HG03135 (cell line): Measurements from ENCODE around the gene ZC3H8.
"Not testable (repeated sequence)": the region's sequence is repeated elsewhere in the genome, so short reads cannot be mapped to it uniquely, and the experiment has no call there.

ENCODE experiments used
- ATAC-seq: cut with Tn5 transposase; IDR thresholded peaks from one replicate; pipeline ENCODE4 v1.9.1; 2021; ENCODE audit warnings: mild to moderate bottlenecking, moderate library complexity; ENCODE audit not compliant: unreplicated experiment

The ZC3H8 gene

DNA sequence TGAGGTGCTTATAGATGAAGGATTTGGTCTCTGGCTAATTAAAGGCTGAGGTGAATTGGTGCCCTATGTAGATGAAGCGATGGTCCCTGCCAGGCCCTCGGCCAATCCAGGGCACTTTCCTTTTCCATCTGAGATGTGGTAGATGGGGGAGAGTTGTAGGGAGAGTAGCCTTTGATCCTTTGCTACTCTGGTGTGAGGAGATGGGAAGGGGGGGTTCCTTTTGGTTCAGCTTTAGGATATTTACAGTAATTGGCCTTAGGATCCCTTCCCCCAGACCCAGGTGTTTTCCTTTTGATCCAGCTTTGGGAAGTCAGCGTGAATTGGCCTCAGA is 5.4 kb upstream of the ZC3H8 start:
- no peak for ATAC-seq

DNA sequence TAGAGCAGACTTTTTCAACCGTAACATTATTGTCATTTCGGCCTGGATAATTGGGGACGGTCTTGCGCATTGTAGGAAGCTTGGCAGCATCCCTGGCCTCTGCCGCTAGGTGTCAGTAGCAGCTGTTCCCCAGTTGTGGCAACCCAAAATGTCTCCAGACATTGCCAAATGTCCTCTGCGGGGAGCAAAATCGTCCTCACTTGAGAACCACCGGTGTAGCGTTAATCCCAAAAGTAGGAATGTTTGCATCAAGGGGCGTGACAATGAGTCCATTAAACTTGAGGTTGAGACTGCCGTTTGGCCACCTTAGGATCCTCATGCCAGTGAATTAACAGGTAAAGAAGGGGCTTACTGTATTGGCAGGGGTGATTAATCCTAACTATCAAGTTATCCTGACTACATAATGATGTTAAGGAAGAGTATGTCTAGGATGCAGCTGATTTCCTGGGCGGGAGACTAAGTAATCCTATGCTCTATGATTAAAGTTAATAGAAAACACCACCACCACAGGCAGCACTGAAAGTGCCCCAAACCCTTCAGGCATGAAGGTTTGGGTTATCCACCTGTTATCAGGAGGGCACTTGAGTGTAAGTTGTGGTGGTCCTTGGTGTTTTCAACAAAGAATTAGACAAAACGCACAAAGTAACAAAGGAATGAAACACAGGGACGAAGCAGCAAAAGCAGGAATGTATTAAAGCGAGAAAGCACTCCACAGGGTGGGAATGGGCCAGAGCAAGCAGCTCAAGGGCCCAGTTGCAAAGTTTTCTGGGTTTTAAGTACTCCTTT is 4.9 kb upstream of the ZC3H8 start:
- ATAC-seq: no peak

DNA sequence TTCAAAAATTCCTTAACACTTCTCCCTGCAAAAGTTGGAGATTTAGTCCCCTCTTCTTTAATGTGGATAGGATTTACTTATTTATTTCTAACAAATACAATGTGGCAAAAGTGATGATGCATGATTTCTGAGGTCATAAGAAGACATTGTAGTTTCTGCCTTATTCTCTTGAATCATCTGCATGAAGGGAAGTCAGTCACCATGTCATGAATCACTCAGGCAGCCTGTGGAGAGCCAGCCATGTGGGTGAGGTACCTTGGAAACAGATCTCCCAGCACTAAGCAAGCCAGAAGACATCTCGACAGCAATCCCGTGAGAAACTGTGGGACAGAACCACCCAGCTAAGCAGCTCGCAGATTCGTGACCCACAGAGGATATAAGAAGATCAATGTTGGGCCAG is 2.7 kb upstream of the ZC3H8 start:
- no peak for ATAC-seq

DNA sequence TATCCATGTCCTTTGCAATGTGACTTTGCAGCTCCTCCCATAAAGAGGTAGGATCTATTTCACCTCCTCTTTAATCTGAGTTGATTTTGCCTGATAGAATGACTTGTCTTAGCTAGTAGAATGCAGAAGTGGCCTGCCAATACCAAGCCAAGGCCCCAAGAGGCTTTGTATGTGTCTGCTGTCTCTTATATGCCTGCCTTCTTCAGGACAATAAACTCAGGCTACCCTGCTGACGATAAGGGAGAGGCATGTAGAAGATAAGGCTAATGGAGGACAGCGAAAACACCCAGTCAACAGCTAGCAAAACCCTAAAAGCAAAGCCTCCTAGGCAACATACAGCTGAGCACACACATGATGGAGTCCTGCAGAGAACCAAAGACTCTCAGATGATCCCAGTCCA is 1.8 kb upstream of the ZC3H8 start:
- ATAC-seq: no peak

DNA sequence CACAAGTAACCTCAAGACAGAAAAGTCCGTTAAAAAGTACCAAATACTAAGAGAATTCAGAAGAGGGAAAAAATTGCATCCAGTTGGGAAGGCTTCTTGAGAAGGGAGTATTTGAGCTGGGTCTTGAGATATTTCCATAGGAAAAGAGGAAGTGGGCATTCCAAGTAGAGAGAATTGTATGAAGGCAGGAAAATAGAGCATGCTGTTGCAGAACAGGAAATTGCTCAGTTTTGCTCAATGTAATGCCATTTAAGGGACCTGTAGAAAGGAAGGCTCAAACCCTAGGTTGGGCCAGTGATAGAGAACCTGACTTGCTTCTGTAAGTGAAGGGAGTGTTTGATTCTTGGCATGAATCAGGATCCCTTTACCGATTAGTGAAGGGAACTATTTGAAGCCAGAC is 1.0 kb upstream of the ZC3H8 start:
- no peak for ATAC-seq

DNA sequence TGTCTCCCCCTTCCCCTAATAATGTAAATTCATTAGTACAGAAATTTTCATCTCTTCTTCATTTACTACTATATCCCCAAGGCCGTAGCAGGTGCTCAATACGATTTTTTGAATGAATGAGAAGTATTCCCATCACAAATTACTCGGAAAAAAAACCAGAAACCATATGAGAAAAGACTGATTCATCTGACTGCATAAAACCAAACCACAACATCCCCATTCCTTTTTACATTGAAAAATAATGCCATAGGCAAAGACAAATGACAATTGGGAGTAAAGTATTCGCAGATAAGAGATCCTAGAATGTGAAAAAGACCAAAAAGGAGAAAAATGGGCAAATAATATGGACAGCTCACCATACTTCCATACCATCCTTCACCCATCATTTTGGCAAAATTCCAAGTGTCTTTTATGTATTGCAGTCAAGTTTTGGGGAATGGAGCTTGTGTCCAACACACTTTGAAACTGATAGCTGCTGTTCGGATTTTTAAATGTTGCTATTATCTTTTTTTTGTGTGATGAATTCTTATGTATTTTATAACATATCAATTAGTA is 1.5 kb downstream of the ZC3H8 start:
- ATAC-seq: no peak

DNA sequence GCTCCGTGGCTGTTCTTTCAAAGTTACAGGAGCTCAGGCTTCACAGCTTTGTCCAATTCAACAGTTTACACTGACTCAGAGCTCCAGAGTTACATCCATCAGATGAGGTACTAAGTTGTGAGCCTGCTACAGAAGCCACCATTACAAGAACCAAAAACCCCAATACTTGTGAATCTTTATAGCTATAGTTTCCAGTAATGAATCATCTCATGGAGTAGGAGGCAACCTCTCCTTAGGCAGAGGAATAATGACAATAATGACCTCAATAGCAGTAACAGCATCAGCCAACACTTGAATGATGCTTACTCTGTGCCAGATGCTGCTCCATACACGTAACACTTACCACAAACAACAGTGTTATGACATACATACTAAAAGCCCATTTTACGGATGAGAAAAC is 3.6 kb downstream of the ZC3H8 start:
- ATAC-seq: no peak

DNA sequence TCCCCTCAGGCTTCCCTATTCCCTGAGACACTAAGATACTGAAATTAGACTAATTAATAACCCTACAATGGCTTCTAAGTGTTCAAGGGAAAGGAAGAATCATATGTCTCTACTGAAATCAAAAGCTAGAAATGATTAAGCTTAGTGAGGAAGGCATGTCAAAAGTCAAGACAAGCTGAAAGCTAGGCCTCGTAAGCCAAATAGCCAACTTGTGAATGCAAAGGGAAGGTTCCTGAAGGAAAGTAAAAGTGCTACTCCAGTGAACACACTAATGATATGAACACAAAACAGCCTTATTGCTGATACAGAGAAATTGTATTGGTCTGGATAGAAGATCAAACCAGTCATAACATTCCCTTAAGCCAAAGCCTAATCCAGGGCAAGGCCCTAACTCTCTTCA is 10.0 kb downstream of the ZC3H8 start:
- ATAC-seq: no peak

DNA sequence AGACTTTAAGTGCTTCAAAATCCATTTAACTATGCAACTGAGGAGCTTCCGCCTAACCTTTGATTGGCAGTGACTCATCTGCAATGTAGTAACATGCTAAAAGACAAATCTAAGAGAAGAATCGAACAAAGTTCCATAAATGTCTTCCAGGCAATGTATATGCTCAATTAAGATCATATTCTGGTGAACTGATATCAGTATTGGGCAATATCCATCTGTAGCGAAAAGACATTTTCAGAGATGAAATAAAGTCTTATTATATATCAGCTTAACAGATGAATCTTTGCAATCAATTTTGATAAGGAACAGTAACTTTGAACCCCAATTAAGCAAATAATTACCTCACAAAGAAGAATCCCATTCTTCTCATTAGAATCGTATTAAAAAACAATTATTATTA is 11.6 kb downstream of the ZC3H8 start:
- ATAC-seq: no peak

DNA sequence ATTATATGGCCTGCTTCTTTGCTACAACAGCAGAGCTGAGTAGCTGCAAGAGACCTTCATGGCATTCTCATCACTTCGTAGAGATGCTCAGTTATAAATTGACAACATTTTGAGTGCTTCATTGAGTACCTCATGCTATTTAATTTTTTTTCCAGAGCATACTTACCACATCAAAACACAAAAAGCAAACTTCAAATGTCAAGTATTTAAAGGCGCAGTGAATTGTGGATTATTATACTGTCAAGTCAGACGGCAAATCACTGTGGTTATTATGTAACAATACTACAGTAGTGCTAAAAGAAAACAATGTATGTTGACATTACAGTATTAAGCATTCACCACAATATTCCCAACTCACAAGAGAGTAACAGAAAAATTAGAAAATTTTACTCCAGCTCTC is 12.5 kb downstream of the ZC3H8 start:
- ATAC-seq: no peak

DNA sequence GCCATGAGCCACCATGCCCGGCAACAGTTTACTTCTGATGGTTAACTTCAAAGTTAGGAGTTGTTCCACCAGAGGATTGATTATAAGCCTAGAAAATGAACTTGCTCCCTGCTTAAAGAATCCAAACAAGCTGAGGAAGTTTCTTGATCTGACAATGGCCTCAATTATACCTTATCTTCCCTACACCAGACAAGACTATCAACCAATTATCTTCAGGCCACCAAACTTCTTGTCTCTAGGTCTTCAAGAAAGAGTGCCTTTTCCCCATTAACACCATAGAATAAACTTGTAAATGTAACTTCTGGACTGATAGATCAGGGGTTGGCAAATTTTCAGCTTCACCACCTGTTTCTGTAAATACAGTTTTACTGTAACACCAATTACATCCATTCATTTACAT is 15.0 kb downstream of the ZC3H8 start:
- ATAC-seq: no peak

DNA sequence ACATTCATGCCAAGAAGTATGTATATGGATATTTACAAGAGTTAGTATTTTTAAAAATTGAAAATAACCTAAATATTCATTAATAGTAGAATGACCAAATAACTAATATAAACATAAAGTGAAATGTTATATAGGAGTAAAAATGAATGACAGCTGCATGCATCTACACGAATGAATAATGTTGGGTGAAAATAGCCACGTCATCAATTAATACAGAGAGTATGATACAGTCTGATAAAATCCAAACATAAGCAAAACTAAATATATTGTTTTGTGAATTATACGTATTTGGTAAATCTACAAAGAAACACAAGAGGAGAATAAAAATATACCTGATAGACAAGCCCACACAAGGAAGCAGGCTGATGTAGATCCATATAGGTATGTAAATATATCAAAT is 24.5 kb downstream of the ZC3H8 start:
- no peak for ATAC-seq

DNA sequence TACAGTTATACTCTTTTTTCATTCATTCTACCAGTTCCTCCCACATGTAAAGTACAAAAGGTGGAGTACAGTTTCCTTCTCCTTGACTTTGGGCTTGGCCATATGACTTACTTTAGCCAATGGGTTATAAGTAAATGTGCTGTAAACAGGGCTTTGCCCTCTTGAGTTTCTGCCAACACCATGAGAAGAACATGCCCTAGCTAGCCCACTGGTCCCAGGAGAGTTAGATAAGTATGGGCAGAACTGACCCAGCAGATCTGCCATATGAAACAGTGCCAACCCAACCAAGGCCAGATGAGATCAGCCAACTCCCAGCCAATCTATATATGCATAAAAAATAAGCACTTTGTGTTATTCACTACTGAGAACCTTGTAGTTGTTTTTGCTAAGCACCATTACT is 25.5 kb downstream of the ZC3H8 start:
- no peak for ATAC-seq

DNA sequence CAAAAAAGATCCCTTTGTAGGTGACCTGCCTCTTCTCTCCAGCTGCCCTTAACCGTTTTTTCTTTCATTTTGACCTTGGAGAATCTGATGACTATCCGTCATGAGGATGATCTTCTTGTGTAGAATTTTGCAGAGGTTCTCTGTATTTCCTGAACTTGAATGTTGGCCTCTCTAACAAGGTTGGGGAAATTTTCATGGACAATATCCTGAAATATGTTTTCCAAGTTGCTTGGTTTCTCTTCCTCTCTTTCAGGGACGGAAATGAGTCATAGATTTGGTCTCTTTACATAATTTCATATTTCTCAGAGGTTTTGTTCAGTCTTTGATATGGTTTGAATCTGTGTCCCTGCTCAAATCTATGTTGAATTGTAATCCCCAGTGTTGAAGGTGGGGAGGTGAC is 34.0 kb downstream of the ZC3H8 start:
- no peak for ATAC-seq

DNA sequence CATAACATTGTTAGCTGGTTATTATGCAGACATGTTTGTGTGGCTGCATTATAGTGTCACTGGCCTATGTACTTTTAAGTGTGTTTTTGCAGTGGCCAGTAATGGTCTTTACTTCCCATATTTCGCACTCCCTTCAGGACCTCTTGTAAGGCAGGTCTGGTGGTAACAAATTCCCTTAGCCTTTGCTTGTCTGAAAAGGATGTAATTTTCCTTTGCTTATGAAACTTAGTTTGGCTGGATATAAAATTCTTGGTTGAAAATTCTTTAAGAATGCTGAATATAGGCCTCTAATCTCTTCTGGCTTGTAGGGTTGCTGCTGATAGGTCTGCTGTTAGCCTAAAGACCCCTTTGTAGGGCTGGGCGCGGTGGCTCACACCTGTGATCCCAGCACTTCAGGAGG is 34.7 kb downstream of the ZC3H8 start:
- ATAC-seq: no peak

DNA sequence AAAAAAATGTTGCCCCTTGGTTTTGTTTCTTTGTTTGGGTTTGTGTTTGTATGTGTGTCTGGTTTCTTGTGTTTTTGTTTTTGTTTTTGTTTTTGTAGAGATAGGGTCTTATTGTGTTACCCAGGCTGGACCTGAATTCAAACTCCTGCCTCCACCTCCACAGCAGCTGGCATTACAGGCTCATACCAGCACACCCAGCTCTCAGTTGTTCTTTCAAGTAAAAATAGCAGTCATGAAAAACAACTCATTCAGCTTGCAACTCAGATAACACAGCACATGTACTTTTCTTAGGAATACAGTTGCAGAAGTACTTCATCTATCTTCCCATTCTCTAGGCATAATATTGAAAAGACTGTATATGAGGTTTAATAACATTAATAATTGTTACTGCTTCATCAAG is 37.0 kb downstream of the ZC3H8 start:
- no peak for ATAC-seq

DNA sequence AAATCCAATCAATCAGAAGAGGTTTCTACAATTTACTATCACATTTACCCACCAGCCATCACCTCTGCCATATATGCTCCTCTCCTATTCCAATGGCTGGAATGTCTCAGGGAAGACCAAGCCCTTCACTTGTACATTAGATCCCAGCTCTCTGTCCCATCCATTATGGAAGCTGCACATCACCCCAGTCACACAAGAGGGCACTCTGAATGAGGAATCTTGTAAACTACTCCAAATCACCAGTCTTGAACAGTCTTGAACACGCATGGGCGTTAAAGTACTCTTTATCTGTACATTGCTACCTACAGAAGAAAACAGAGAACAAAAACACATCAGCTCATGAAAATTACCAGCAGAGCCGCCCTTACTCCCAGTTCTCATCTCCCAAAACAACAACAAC is 38.7 kb downstream of the ZC3H8 start:
- ATAC-seq: no peak

DNA sequence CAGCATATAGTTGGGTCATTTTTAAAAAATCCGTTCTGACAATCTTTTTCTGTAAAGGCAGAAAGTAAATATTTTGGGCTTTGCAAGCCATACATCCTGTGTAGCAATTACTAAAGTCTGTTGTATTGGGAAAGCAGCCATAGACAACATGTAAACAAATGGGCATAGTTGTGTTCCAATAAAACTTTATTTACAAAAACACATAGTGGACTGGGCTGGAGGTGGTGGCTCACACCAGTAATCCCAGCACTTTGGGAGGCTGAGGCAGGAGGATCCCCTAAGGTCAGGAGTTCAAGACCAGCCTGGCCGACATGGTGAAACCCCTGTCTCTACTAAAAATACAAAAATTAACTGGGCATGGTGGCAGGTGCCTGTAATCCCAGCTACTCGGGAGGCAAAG is 46.9 kb downstream of the ZC3H8 start:
- not testable (repeated sequence) for ATAC-seq

DNA sequence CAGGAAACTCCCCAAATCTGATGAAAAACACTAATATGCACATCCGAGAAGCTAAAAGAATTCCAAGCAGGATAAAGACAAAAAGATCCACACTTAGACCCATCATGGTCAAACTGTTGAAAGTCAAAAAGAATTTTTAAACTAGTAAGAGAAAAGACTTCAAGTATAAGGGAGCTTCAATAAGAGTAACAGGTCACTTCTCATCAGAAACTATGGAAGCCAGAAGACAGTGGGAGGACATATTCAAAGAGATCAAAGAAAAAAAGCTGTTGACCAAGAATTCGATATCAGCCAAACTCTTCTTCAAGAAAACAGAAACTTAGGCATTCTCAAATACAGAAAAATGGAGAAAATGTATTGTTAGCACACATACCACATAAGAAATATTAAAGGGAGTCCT is 50.4 kb downstream of the ZC3H8 start:
- ATAC-seq: no peak

DNA sequence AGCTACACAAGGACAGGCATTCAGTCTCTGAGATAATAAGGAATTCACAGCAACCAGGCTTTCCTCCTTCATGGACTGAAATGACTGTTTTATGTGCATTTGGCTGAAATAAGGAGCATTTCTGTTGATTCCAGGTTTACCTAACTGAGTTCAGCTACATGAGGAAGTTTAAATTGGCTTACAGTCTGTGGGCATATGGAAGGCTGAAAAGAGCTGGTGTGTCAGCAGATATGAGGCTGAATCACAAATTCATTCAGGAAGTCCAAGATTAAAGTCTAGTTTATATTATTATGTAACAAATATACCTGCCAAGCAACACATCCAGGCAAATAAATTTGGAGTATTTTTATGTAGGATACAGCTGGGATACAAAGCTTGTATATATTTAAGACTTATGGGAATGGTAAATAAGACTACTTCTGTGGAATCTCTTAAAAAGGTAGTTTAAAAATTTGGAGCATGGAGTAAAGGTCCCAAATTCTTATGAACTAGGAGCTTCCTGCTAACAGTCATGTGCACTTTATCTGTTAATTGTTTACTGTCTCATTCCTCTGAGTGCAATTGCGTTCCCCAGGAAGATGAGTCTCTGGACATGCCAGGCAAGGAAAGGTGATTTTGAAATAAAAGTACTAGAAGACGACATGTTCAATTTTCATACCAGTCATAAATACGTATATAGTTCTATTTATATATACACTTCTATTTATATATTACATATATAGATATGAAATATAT is 53.0 kb downstream of the ZC3H8 start:
- ATAC-seq: no peak

DNA sequence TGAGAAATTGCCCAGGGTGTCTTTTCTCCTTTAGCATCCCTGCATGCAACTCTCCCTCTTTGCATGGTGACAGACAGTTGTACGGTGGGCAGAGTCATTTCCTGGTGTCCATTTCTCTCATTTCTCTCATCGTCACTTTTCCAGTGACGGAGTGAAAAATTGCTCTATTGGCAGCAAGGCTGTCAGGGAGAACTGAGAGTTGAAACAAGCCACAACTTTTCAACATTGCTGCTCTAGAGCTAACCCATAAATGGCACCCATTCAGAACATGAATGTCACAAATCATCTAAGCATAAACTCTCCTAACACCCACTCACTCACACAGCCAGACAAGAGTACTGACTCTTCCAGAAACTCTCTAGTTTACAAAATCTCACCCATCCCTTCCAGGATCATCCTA is 55.7 kb downstream of the ZC3H8 start:
- ATAC-seq: no peak

DNA sequence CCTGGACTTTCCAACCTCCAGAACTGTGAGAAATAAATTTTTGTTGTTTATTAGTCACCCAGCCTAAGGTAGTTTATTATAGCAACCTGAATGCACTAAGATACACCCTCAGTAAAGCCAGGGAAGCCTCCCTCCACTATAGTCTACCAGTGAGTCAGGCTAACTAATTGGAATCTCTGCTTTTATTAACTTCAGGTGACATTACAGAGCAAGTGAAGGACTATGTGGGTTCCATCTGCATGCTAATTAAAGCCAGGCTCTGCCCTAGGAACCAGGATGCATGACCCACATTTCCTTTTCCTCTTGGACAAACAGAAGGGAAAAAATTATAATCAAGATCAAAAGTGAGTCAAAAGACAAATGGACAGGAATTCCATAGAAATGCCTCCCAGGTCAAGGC is 56.1 kb downstream of the ZC3H8 start:
- no peak for ATAC-seq

DNA sequence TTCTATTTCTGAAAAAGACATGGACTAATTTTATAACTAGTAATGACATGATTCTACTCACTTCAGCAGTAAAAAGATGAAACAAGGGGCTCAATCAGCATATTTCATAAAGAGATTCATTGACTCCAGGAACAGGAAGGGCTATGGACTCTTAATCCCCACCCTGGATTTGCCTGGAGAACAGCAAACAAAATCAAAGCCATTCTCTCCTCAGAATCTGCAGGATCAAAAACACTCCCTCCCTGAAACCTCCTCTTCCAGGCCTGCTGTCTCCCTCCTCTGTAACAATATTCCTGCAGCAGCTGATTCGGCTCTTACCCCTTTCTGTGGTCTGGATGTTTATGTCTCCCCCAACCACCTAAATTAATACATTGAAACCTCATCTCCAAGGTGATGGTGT is 57.0 kb downstream of the ZC3H8 start:
- no peak for ATAC-seq
